Right lobe of liver (tissue), 6 donors: ENCODE measurements around the gene PET100. TPM values are rescaled to one million over a fixed set of nuclear protein-coding genes. Genes with fewer than 3 reads are reported as not detected.
A peak's percentile ranks its signal among the peaks of the same experiment; 100 is the strongest.

ENCODE experiments used
- ATAC-seq, 4 donors: fragments of 200-7000 bp; cut with Tn5 transposase; one replicate each; pipeline ENCODE4 v1.9.1; 2020; ENCODE audit warnings: mild to moderate bottlenecking in 4 of 4, moderate library complexity in 4 of 4
- DNase-seq, 3 donors: peaks; one replicate each; pipeline ENCODE4 v3.0.0-alpha.2; 2020
- H3K27ac ChIP-seq, 3 donors: fragments of 200-600 bp; one replicate each; pipeline ENCODE4 v1.8.0; 2022
- H3K27me3 ChIP-seq, 2 donors: fragments of 200-600 bp; one replicate each; pipeline ENCODE4 v1.8.0; 2022
- H3K36me3 ChIP-seq, 4 donors: fragments of 200-600 bp; sonication (generic) in 1 of 4; one replicate each; pipeline versions ENCODE4 v1.5.1 to v1.8.0; 2017 to 2022; ENCODE audit warnings: control low read depth in 1 of 4
- H3K4me1 ChIP-seq, 4 donors: fragments of 200-600 bp; sonication (generic) in 1 of 4; one replicate each; pipeline versions ENCODE4 v1.5.1 to v1.8.0; 2017 to 2022; ENCODE audit warnings: control low read depth in 1 of 4
- H3K4me3 ChIP-seq, 3 donors: fragments of 200-600 bp; one replicate each; pipeline ENCODE4 v1.8.0; 2022
- H3K9me3 ChIP-seq, 4 donors: fragments of 200-600 bp; sonication (generic) in 1 of 4; one replicate each; pipeline versions ENCODE4 v1.5.1 to v1.8.0; 2017 to 2022; ENCODE audit warnings: control low read depth in 1 of 4
- POLR2A ChIP-seq: fragments of 450-650 bp; IDR thresholded peaks from one replicate; pipeline ENCODE4 v1.6.1; 2017; ENCODE audit warnings: antibody characterized with exemption, mild to moderate bottlenecking
- WGBS: methylation state at CpG from one replicate; pipeline ENCODE4 v1.1.6; 2018; ENCODE audit warnings: low coverage, low lambda C conversion rate; ENCODE audit not compliant: insufficient coverage; ENCODE audit errors: missing lambda C conversion rate; 5-methylcytosine and 5-hydroxymethylcytosine counted together
- intact Hi-C, 2 donors: fragments of 100-400 bp; cut with DNase I; formaldehyde crosslinking; loops; one replicate each; pipeline versions ENCODE4 v1.11.2 to v1.14.1; 2022
- microRNA-seq, 2 donors: library from miRNA; unstranded; fragments of <30 nt; microRNA quantifications; one replicate each; pipeline ENCODE4, GENCODE V29; 2019 to 2020
- small RNA-seq, 2 experiments: library from RNA; depleted of rRNA; stranded (forward); fragments of <200 nt; gene quantifications; one replicate each; pipeline ENCODE3, GENCODE V24; 2016
- total RNA-seq, 6 experiments: library from RNA; depleted of rRNA in 2 of 6; stranded (reverse); fragments of >200 nt in 2 of 6; fragmentation: NEBNext Ultra II Directional in 3 of 6; extraction: Animal tissue kit (Norgen Biotek cat#: 25700) in 3 of 6; gene quantifications; one replicate each; pipeline versions ENCODE4 v1.1.0 to v1.2.4, GENCODE V29; 2016 to 2023
- TF ChIP-seq, protein P1 (sequence below), 4 donors: fragments of 200-600 bp in 3 of 4; fragments of 450-650 bp in 1 of 4; IDR thresholded peaks; one replicate each; pipeline versions ENCODE4 v1.5.1 to v1.8.0; 2016 to 2022; ENCODE audit warnings: antibody characterized with exemption in 4 of 4, mild to moderate bottlenecking in 2 of 4
- donor health status: DM: no; HTN: yes; CAD: no.
- donor health status: DM: no; HTN: no; CAD: no.
- donor health status: DM: no; HTN: no; CAD: no.
- donor health status: DM: no; HTN: yes; CAD: no.
- donor health status: DM: no; HTN: yes; CAD: no.

PET100 gene
- total RNA-seq, 6 experiments from 2014 or later = 6.8 to 83.9 (median 56.5) TPM

DNA sequence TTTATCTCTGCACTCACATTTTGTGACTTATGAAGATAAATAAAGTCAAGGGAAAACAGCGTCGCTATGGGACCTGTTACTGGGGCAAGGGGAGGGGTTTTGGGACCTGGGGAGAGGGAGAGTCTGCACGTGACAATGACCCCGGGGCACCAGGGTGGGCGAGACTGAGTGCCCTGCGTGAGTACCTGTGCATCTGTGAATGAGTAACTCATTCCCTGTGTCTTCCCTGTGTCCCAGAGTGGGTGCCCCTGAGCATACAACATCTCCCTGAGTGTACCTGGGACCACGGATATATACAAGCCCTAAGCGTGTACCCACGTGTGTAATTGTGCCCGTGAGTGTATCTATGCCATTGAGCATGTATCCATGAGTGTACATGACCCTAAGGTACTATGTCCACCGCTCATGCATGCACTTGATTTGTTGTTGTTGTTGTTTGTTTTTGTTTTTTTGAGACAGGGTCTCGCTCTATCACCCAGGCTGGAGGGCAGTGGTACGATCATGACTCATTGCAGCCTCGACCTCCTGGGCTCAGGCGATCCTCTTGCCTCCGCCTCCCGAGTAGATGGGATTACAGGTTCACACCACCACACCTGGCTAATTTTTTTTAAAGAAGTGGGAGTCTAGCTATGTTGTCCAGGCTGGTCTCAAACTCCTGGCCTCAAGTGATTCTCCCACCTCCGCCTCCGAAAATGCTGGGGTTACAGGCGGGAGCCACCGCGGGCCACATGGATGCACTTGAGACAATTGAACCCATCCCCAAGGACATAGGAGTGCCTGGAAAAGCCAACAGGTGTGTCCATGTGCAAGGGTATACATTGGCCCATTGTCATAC is 50.4 kb downstream of the PET100 start:
- Histone ChIP-seq H3K4me3 (peak overlapping the region in 2 of 3 donors; percentile 89), H3K4me1 (peaks cover 0 to 10% (median 4%) of the 10 kb centered on the region in 4 donors), H3K36me3 (peaks cover 0 to 7% (median 0%) of the 10 kb centered on the region in 4 donors), H3K27ac (peak overlapping the region in 1 of 3 donors; percentile 72), H3K27me3 (no peaks in the 10 kb centered on the region), H3K9me3 (no peaks in the 10 kb centered on the region)
- DNase-seq (no peak), ATAC-seq (no peak)
- WGBS = 30% methylated on average over 15 of the region's 22 CpGs
- intact Hi-C loops = loop anchor here (5.0 to 10.0 kb wide), 3 partner anchors 108 to 115 kb away; no protein-coding TSS in a partner anchor
- TF ChIP-seq, protein P1, sequence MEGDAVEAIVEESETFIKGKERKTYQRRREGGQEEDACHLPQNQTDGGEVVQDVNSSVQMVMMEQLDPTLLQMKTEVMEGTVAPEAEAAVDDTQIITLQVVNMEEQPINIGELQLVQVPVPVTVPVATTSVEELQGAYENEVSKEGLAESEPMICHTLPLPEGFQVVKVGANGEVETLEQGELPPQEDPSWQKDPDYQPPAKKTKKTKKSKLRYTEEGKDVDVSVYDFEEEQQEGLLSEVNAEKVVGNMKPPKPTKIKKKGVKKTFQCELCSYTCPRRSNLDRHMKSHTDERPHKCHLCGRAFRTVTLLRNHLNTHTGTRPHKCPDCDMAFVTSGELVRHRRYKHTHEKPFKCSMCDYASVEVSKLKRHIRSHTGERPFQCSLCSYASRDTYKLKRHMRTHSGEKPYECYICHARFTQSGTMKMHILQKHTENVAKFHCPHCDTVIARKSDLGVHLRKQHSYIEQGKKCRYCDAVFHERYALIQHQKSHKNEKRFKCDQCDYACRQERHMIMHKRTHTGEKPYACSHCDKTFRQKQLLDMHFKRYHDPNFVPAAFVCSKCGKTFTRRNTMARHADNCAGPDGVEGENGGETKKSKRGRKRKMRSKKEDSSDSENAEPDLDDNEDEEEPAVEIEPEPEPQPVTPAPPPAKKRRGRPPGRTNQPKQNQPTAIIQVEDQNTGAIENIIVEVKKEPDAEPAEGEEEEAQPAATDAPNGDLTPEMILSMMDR (IDR thresholded peaks at IDR 0.05) = no peak
- no peak for TF ChIP-seq POLR2A

DNA sequence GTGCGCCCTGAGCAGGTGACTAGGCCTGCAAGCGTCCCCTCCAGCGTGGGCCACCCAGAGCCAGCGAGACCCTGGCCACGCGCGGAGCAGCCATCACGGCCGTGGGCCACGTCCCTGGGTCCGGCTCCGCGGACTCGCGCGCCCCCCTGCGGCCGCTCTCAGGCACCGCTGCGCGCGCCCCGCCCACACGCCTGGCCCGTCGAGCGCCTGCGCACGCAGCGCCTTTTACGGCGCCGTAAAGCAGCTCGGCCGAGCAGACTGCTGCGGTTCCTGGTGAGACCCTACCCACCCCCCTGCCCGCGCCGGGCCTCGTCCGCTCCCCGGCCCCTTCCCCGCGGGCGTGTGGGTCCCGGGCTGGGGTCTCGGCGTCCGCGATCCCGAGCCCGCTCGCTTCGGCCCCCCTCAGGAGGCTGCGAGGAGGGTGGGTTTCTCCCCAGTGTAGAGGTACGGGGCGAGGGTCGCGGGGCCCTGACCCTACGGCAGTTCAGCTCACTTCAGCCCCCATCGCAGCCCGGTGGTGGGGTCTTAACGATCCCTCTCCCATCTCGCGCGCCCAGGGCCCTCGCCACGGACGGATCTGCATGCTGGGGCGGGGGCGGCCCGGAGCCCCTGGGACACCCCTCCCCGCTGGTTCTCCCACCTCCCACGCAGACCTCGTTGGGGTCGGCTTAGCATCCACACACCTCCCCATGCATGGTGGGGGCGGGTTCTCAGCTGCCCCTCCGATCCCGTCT is 51.2 kb downstream of the PET100 start, which contains the start of gene TRAPPC5:
TSS of gene TRAPPC5 (plus strand) at position 228 of the 734 bp plus-strand sequence. CDS start 1,421 bp downstream, outside the sequence.
- Histone ChIP-seq H3K36me3 (peaks cover 0 to 7% (median 0%) of the 10 kb centered on the region in 4 donors), H3K4me3 (peak within 1 kb of the TSS; percentile 72 to 89 (median 89)), H3K27ac (peak within 1 kb of the TSS; percentile 71 to 90 (median 72)), H3K27me3 (no peaks in the 10 kb centered on the region), H3K9me3 (no peaks in the 10 kb centered on the region), H3K4me1 (peaks cover 0 to 10% (median 4%) of the 10 kb centered on the region in 4 donors)
- peak; percentile 89 to 93 (median 90) for DNase-seq
- TF ChIP-seq, protein P1 (IDR thresholded peaks at IDR 0.05) = peak; percentile 99
- peak; percentile 32 for TF ChIP-seq POLR2A
- intact Hi-C loops = loop anchor here (10.0 kb wide), 1 partner anchor 114 kb away; no protein-coding TSS in a partner anchor
- peak; percentile 83 to 94 (median 87) for ATAC-seq
- WGBS = 0% methylated on average over 9 of the region's 79 CpGs

Small RNA genes lying within 50 kb of the gene (microRNA-seq; reads per million reads assigned to microRNA genes)
- gene MIR6792 = 0 to 0.29 reads per million in 2 donors

Small RNA genes lying within 50 kb of the gene (small RNA-seq; reads per million reads assigned to genes)
- gene MIR6792 = 0 reads per million in 2 experiments

Other genes starting within 250 kb of the PET100 start
- gene PEX11G, start 140.8 kb upstream of the PET100 start, total RNA-seq = 10 to 100 TPM in 2 of 6 experiments, 1 to 10 TPM in 4; 4.8 to 14.3 (median 9.4) TPM
- gene ZNF358, start 113.7 kb upstream of the PET100 start, total RNA-seq = 10 to 100 TPM; 15.3 to 35.1 (median 24.8) TPM
- gene MCOLN1, start 107.2 kb upstream of the PET100 start, total RNA-seq = 10 to 100 TPM in 5 of 6 experiments, 1 to 10 TPM in 1; 9.8 to 25.2 (median 17.7) TPM
- gene PNPLA6, start 94.1 kb upstream of the PET100 start, total RNA-seq = 10 to 100 TPM; 38.7 to 61.8 (median 46.5) TPM
- 10 to 100 TPM; 21.8 to 31.9 (median 23.4) TPM for gene CAMSAP3, start 33.9 kb upstream of the PET100 start, total RNA-seq
- 10 to 100 TPM; 12.8 to 21.3 (median 17.8) TPM for gene XAB2, start 248 bp upstream of the PET100 start, total RNA-seq
- gene PCP2, start 3.9 kb downstream of the PET100 start, total RNA-seq = 1 to 10 TPM in 1 of 6 experiments, under 1 TPM in 2, not detected in 3; 0.90 to 1.5 (median 0.95) TPM
- gene STXBP2, start 7.3 kb downstream of the PET100 start, total RNA-seq = 10 to 100 TPM; 27.5 to 45.7 (median 39.1) TPM
- 1 to 10 TPM in 1 of 6 experiments, under 1 TPM in 1, not detected in 4; 0.63 to 2.4 TPM for gene RETN, start 39.3 kb downstream of the PET100 start, total RNA-seq
- under 1 TPM; 0.11 to 0.86 (median 0.34) TPM for gene MCEMP1, start 47.3 kb downstream of the PET100 start, total RNA-seq
- 10 to 100 TPM; 41.7 to 66.5 (median 52.0) TPM for gene TRAPPC5, start 51.0 kb downstream of the PET100 start, total RNA-seq
- gene FCER2, start 72.3 kb downstream of the PET100 start, total RNA-seq = under 1 TPM in 2 of 6 experiments, not detected in 4; 0.18 to 0.29 TPM
- 10 to 100 TPM; 25.7 to 59.0 (median 38.2) TPM for gene CLEC4G, start 102.3 kb downstream of the PET100 start, total RNA-seq
- 1 to 10 TPM in 4 of 6 experiments, under 1 TPM in 2; 0.42 to 6.7 (median 2.8) TPM for gene CD209, start 117.7 kb downstream of the PET100 start, total RNA-seq
- 10 to 100 TPM; 12.8 to 64.8 (median 20.8) TPM for gene CLEC4M, start 133.4 kb downstream of the PET100 start, total RNA-seq
- gene EVI5L, start 200.4 kb downstream of the PET100 start, total RNA-seq = 1 to 10 TPM; 3.7 to 6.3 (median 4.9) TPM
- gene PRR36, start 244.6 kb downstream of the PET100 start, total RNA-seq = under 1 TPM in 4 of 6 experiments, not detected in 2; 0.07 to 0.37 (median 0.12) TPM